Astrocyte (in vitro differentiated cells and primary cell): ENCODE results near the gene MYT1. TPM values are rescaled to one million over a fixed set of nuclear protein-coding genes. Genes with fewer than 3 reads are reported as not detected.

ENCODE experiments used
- DNase-seq: peaks from one replicate; pipeline ENCODE4 v3.0.0-alpha.2; 2010; ENCODE audit warnings: low read depth
- FAIRE-seq: peaks from 2 replicates; lab custom pipeline; 2011; peaks lifted over from hg19 to GRCh38; lab: Jason Lieb, UNC
- H2AFZ ChIP-seq: 2 replicates; pipeline ENCODE4 v1.6.0; 2012; ENCODE audit warnings: low read depth, low read length, inconsistent platforms
- H3K27ac ChIP-seq: 2 replicates; pipeline ENCODE4 v1.5.1; 2011; ENCODE audit warnings: low read depth, low read length, inconsistent platforms
- H3K27me3 ChIP-seq: 2 replicates; pipeline ENCODE4 v1.6.0; 2011; ENCODE audit warnings: low read length, inconsistent platforms; ENCODE audit not compliant: insufficient read depth
- H3K36me3 ChIP-seq: 2 replicates; pipeline ENCODE4 v1.5.1; 2011; ENCODE audit warnings: low read length, inconsistent platforms; ENCODE audit not compliant: insufficient read depth
- H3K4me1 ChIP-seq: 2 replicates; pipeline ENCODE4 v1.5.1; 2011; ENCODE audit warnings: low read length, inconsistent platforms; ENCODE audit not compliant: insufficient read depth
- H3K4me2 ChIP-seq: 2 replicates; pipeline ENCODE4 v1.6.0; 2012; ENCODE audit warnings: low read length, inconsistent platforms
- H3K4me3 ChIP-seq: 2 replicates; pipeline ENCODE4 v1.5.1; 2011; ENCODE audit warnings: low read depth, mild to moderate bottlenecking, low read length, inconsistent platforms; ENCODE audit not compliant: insufficient read depth
- H3K79me2 ChIP-seq: 2 replicates; pipeline ENCODE4 v1.6.0; 2012; ENCODE audit warnings: mild to moderate bottlenecking, low read length, inconsistent platforms; ENCODE audit not compliant: insufficient read depth
- H3K9ac ChIP-seq: 2 replicates; pipeline ENCODE4 v1.6.0; 2012; ENCODE audit warnings: mild to moderate bottlenecking, low read length, inconsistent platforms
- H3K9me3 ChIP-seq: 2 replicates; pipeline ENCODE4 v1.5.1; 2012; ENCODE audit warnings: low read depth, mild to moderate bottlenecking, low read length, inconsistent platforms; ENCODE audit not compliant: insufficient read depth
- H4K20me1 ChIP-seq: 2 replicates; pipeline ENCODE4 v1.6.0; 2012; ENCODE audit warnings: low read length, inconsistent platforms; ENCODE audit not compliant: insufficient read depth
- H3K27ac Mint-ChIP-seq: one replicate; pipeline ENCODE4 v1.8.0; 2021; ENCODE audit warnings: mild to moderate bottlenecking, mixed read lengths; ENCODE audit not compliant: unreplicated experiment
- H3K27me3 Mint-ChIP-seq: one replicate; pipeline ENCODE4 v1.8.0; 2021; ENCODE audit warnings: low read depth, mixed read lengths; ENCODE audit not compliant: unreplicated experiment
- H3K36me3 Mint-ChIP-seq: one replicate; pipeline ENCODE4 v1.8.0; 2021; ENCODE audit warnings: low read depth, mixed read lengths; ENCODE audit not compliant: unreplicated experiment
- H3K4me1 Mint-ChIP-seq: one replicate; pipeline ENCODE4 v1.8.0; 2021; ENCODE audit warnings: low read depth, mixed read lengths; ENCODE audit not compliant: unreplicated experiment
- H3K4me3 Mint-ChIP-seq: one replicate; pipeline ENCODE4 v1.8.0; 2021; ENCODE audit warnings: mild to moderate bottlenecking, moderate library complexity, mixed read lengths; ENCODE audit not compliant: unreplicated experiment
- H3K9me3 Mint-ChIP-seq: one replicate; pipeline ENCODE4 v1.8.0; 2021; ENCODE audit warnings: mild to moderate bottlenecking, mixed read lengths; ENCODE audit not compliant: unreplicated experiment
- CTCF ChIP-seq: IDR thresholded peaks from 2 replicates; pipeline ENCODE4 v1.5.1; 2011; ENCODE audit warnings: low read depth, mild to moderate bottlenecking, inconsistent platforms, low read length, moderate library complexity; ENCODE audit not compliant: insufficient read depth
- EZH2 ChIP-seq: IDR thresholded peaks from 2 replicates; pipeline ENCODE4 v1.6.1; 2012; ENCODE audit warnings: mild to moderate bottlenecking, low read length, inconsistent platforms; ENCODE audit not compliant: insufficient read depth
- total RNA-seq: library from RNA; stranded (reverse); gene quantifications from 2 replicates; pipeline ENCODE4 v1.2.1, GENCODE V29; 2021

Gene MYT1
- total RNA-seq, 1 donor from 2014 or later: not detected

- H3K4me3 Mint-ChIP-seq: no peak overlapping the region
- Histone ChIP-seq H3K4me1 (no peaks in the 10 kb centered on the region), H3K4me2 (no peak overlapping the region), H3K27me3 (peaks cover 18% of the 10 kb centered on the region), H3K9me3 (no peaks in the 10 kb centered on the region), H2AFZ (no peak overlapping the region), H3K9ac (no peak overlapping the region), H4K20me1 (no peaks in the 10 kb centered on the region), H3K27ac (no peak overlapping the region), H3K79me2 (no peaks in the 10 kb centered on the region), H3K4me3 (no peak overlapping the region), H3K36me3 (no peaks in the 10 kb centered on the region)
- DNase-seq (no peak), FAIRE-seq (no peak)
- peaks cover 6% of the 10 kb centered on the region for H3K9me3 Mint-ChIP-seq
- TF ChIP-seq CTCF: no peak
- TF ChIP-seq EZH2: no peak
- no peak overlapping the region for H3K27ac Mint-ChIP-seq
- H3K4me1 Mint-ChIP-seq: no peaks in the 10 kb centered on the region
- H3K36me3 Mint-ChIP-seq: peaks cover 3% of the 10 kb centered on the region
- peaks cover 70% of the 10 kb centered on the region for H3K27me3 Mint-ChIP-seq
These were observed 32.6 kb downstream of the MYT1 start for GRCh38 chr20:64196847-64197306.

- FAIRE-seq (no peak), DNase-seq (no peak)
- Histone ChIP-seq H3K4me2 (no peak overlapping the region), H3K9me3 (no peaks in the 10 kb centered on the region), H3K9ac (no peak overlapping the region), H4K20me1 (no peaks in the 10 kb centered on the region), H2AFZ (no peak overlapping the region), H3K4me3 (no peak overlapping the region), H3K4me1 (no peaks in the 10 kb centered on the region), H3K27me3 (peaks cover 14% of the 10 kb centered on the region), H3K36me3 (no peaks in the 10 kb centered on the region), H3K79me2 (no peaks in the 10 kb centered on the region), H3K27ac (no peak overlapping the region)
- H3K27me3 Mint-ChIP-seq: peaks cover 66% of the 10 kb centered on the region
- H3K4me1 Mint-ChIP-seq: no peaks in the 10 kb centered on the region
- TF ChIP-seq CTCF (no peak), EZH2 (no peak)
- no peak overlapping the region for H3K27ac Mint-ChIP-seq
- H3K9me3 Mint-ChIP-seq: peaks cover 12% of the 10 kb centered on the region
- H3K4me3 Mint-ChIP-seq: no peak overlapping the region
- H3K36me3 Mint-ChIP-seq: peaks cover 3% of the 10 kb centered on the region
These were observed 34.1 kb downstream of the MYT1 start for GRCh38 chr20:64198347-64198746.

- Histone ChIP-seq H4K20me1 (no peaks in the 10 kb centered on the region), H3K4me1 (no peaks in the 10 kb centered on the region), H3K27ac (no peak overlapping the region), H3K9me3 (no peaks in the 10 kb centered on the region), H3K27me3 (peaks cover 14% of the 10 kb centered on the region), H3K9ac (no peak overlapping the region), H2AFZ (no peak overlapping the region), H3K4me3 (no peak overlapping the region), H3K4me2 (no peak overlapping the region), H3K79me2 (no peaks in the 10 kb centered on the region), H3K36me3 (no peaks in the 10 kb centered on the region)
- no peak overlapping the region for H3K4me3 Mint-ChIP-seq
- H3K9me3 Mint-ChIP-seq: peaks cover 12% of the 10 kb centered on the region
- H3K27ac Mint-ChIP-seq: no peak overlapping the region
- H3K36me3 Mint-ChIP-seq: peaks cover 3% of the 10 kb centered on the region
- TF ChIP-seq CTCF: no peak
- TF ChIP-seq EZH2: no peak
- FAIRE-seq (no peak), DNase-seq (no peak)
- no peaks in the 10 kb centered on the region for H3K4me1 Mint-ChIP-seq
- peaks cover 60% of the 10 kb centered on the region for H3K27me3 Mint-ChIP-seq
These were observed 35.1 kb downstream of the MYT1 start for GRCh38 chr20:64199395-64199794.
